H9 (cell line): ENCODE results near the gene RORC. TPM values are rescaled to one million over a fixed set of nuclear protein-coding genes. Genes with fewer than 3 reads are reported as not detected.

ENCODE experiments used
- DNase-seq: peaks from one replicate; pipeline ENCODE4 v3.0.0-alpha.2; 2017
- H2AFZ ChIP-seq: one replicate; pipeline ENCODE4 v1.6.1; 2013; ENCODE audit warnings: mild to moderate bottlenecking, low read length, control low read depth, moderate library complexity
- H2AK5ac ChIP-seq: 2 replicates; pipeline ENCODE4 v1.6.1; 2013; ENCODE audit warnings: low read length, control low read depth, mixed read lengths; ENCODE audit not compliant: insufficient read length
- H2BK120ac ChIP-seq: one replicate; pipeline ENCODE4 v1.6.1; 2013; ENCODE audit warnings: low read depth, mild to moderate bottlenecking, low read length, control low read depth, inconsistent platforms; ENCODE audit not compliant: poor library complexity, severe bottlenecking
- H2BK12ac ChIP-seq: 2 replicates; pipeline ENCODE4 v1.6.1; 2013; ENCODE audit warnings: low read length, control low read depth, mixed read lengths, low read depth; ENCODE audit not compliant: insufficient read length
- H2BK15ac ChIP-seq: 2 replicates; pipeline ENCODE4 v1.6.1; 2013; ENCODE audit warnings: low read depth, low read length, control low read depth
- H2BK20ac ChIP-seq: one replicate; pipeline ENCODE4 v1.6.1; 2013; ENCODE audit warnings: low read depth, mild to moderate bottlenecking, low read length, control low read depth, inconsistent platforms; ENCODE audit not compliant: poor library complexity, severe bottlenecking
- H2BK5ac ChIP-seq: 2 replicates; pipeline ENCODE4 v1.6.1; 2013; ENCODE audit warnings: low read length, control low read depth, mixed read lengths; ENCODE audit not compliant: insufficient read length
- H3K14ac ChIP-seq: 2 replicates; pipeline ENCODE4 v1.6.1; 2013; ENCODE audit warnings: low read length, control low read depth; ENCODE audit not compliant: insufficient read depth
- H3K18ac ChIP-seq: 2 replicates; pipeline ENCODE4 v1.6.1; 2013; ENCODE audit warnings: low read depth, mild to moderate bottlenecking, mixed read lengths, low read length, control low read depth; ENCODE audit not compliant: insufficient read length
- H3K23ac ChIP-seq: 2 replicates; pipeline ENCODE4 v1.6.1; 2013; ENCODE audit warnings: low read length, control low read depth, mixed read lengths, low read depth; ENCODE audit not compliant: insufficient read length
- H3K23me2 ChIP-seq: 2 replicates; pipeline ENCODE4 v1.6.1; 2013; ENCODE audit warnings: low read depth, mild to moderate bottlenecking, mixed read lengths, low read length, control low read depth; ENCODE audit not compliant: insufficient read length, poor library complexity, severe bottlenecking
- H3K27ac ChIP-seq: 2 replicates; pipeline ENCODE4 v1.5.1; 2013; ENCODE audit warnings: low read length, control low read depth, mixed read lengths, low read depth; ENCODE audit not compliant: insufficient read length
- H3K27me3 ChIP-seq: 2 replicates; pipeline ENCODE4 v1.6.1; 2013; ENCODE audit warnings: low read length, control low read depth, inconsistent platforms; ENCODE audit not compliant: insufficient read depth
- H3K4ac ChIP-seq: 2 replicates; pipeline ENCODE4 v1.6.1; 2013; ENCODE audit warnings: low read depth, mild to moderate bottlenecking, control low read depth, inconsistent platforms, low read length, moderate library complexity
- H3K4me1 ChIP-seq: 2 replicates; pipeline ENCODE4 v1.6.1; 2013; ENCODE audit warnings: low read length, control low read depth, inconsistent platforms; ENCODE audit not compliant: insufficient read depth
- H3K4me2 ChIP-seq: 2 replicates; pipeline ENCODE4 v1.6.1; 2013; ENCODE audit warnings: low read length, control low read depth, mixed read lengths; ENCODE audit not compliant: insufficient read length, insufficient read depth
- H3K56ac ChIP-seq: 2 replicates; pipeline ENCODE4 v1.6.1; 2013; ENCODE audit warnings: low read depth, mild to moderate bottlenecking, mixed read lengths, low read length, control low read depth; ENCODE audit not compliant: insufficient read length
- H3K79me1 ChIP-seq: 2 replicates; pipeline ENCODE4 v1.6.1; 2013; ENCODE audit warnings: low read depth, mild to moderate bottlenecking, moderate library complexity, low read length, control low read depth, inconsistent platforms; ENCODE audit not compliant: insufficient read depth, poor library complexity, severe bottlenecking
- H3K79me2 ChIP-seq: 2 replicates; pipeline ENCODE4 v1.6.1; 2013; ENCODE audit warnings: low read length, control low read depth, inconsistent platforms; ENCODE audit not compliant: insufficient read depth
- H3K9ac ChIP-seq: 2 replicates; pipeline ENCODE4 v1.6.1; 2013; ENCODE audit warnings: low read length, control low read depth, mixed read lengths; ENCODE audit not compliant: insufficient read length; ENCODE audit errors: extremely low read depth
- H3K9me3 ChIP-seq: one replicate; pipeline ENCODE4 v1.6.1; 2013; ENCODE audit warnings: low read depth, low read length, inconsistent platforms; ENCODE audit not compliant: control insufficient read depth
- H3T11ph ChIP-seq: one replicate; pipeline ENCODE4 v1.6.1; 2013; ENCODE audit warnings: mild to moderate bottlenecking, low read length, control low read depth, inconsistent platforms
- H4K20me1 ChIP-seq: one replicate; pipeline ENCODE4 v1.6.1; 2013; ENCODE audit not compliant: control insufficient read depth, insufficient read length, insufficient read depth
- H4K5ac ChIP-seq: 2 replicates; pipeline ENCODE4 v1.6.1; 2013; ENCODE audit warnings: low read depth, mild to moderate bottlenecking, mixed read lengths, low read length, control low read depth; ENCODE audit not compliant: insufficient read length
- H4K8ac ChIP-seq: replicated peaks from 2 replicates; pipeline ENCODE4 v1.6.1; 2013; ENCODE audit warnings: low read length, control low read depth, mixed read lengths, low read depth; ENCODE audit not compliant: insufficient read length
- H4K91ac ChIP-seq: 2 replicates; pipeline ENCODE4 v1.6.1; 2013; ENCODE audit warnings: low read depth, mild to moderate bottlenecking, moderate library complexity, mixed read lengths, low read length, control low read depth; ENCODE audit not compliant: insufficient read length
- H3K27ac Mint-ChIP-seq, 3 experiments: 2 replicates in 2 of 3; 3 replicates in 1 of 3; pipeline ENCODE4 v1.8.0; 2020 to 2021; ENCODE audit warnings: mixed read lengths in 3 of 3, mild to moderate bottlenecking in 1 of 3, moderate library complexity in 1 of 3
- H3K27me3 Mint-ChIP-seq: 2 replicates; pipeline ENCODE4 v1.8.0; 2021; ENCODE audit warnings: low read depth, mild to moderate bottlenecking, moderate library complexity, mixed read lengths
- H3K36me3 Mint-ChIP-seq, 3 experiments: 2 replicates in 2 of 3; 3 replicates in 1 of 3; pipeline ENCODE4 v1.8.0; 2020 to 2021; ENCODE audit warnings: low read depth in 3 of 3, mixed read lengths in 3 of 3; ENCODE audit not compliant: insufficient read depth in 1 of 3
- H3K4me1 Mint-ChIP-seq, 2 experiments: 2 replicates each; pipeline ENCODE4 v1.8.0; 2020; ENCODE audit warnings: mixed read lengths in 2 of 2
- H3K4me3 Mint-ChIP-seq, 2 experiments: 2 replicates in 1 of 2; 3 replicates in 1 of 2; pipeline ENCODE4 v1.8.0; 2020 to 2021; ENCODE audit warnings: mild to moderate bottlenecking in 2 of 2, mixed read lengths in 2 of 2, moderate library complexity in 1 of 2
- H3K9me3 Mint-ChIP-seq, 2 experiments: 2 replicates in 1 of 2; 3 replicates in 1 of 2; pipeline ENCODE4 v1.8.0; 2020; ENCODE audit warnings: mild to moderate bottlenecking in 2 of 2, mixed read lengths in 2 of 2, moderate library complexity in 1 of 2
- CTCF ChIP-seq: fragments of 200-600 bp; sonication (generic); conservative IDR thresholded peaks from 3 replicates; pipeline ENCODE4 v1.8.0; 2021; ENCODE audit warnings: antibody characterized with exemption, mild to moderate bottlenecking
- WGBS: extraction: QIAGEN DNeasy Blood & Tissue Kit; methylation state at CpG from one replicate; pipeline ENCODE4 v1.1.7; 2013; ENCODE audit warnings: missing lambda C conversion rate, low lambda C conversion rate, mixed read lengths; ENCODE audit not compliant: insufficient read length; ENCODE audit errors: extremely low coverage; 5-methylcytosine and 5-hydroxymethylcytosine counted together
- total RNA-seq: library from RNA; stranded (reverse); gene quantifications from 2 replicates; pipeline ENCODE4 v1.2.1, GENCODE V29; 2021

RORC gene
- total RNA-seq, 1 experiment from 2014 or later: 0.52 TPM

GRCh38 chr1:151763990-151764389, 67.6 kb downstream of the RORC start:
- Histone ChIP-seq H3K4ac (no peak overlapping the region), H3K14ac (no peak overlapping the region), H3K18ac (no peak overlapping the region), H4K5ac (no peak overlapping the region), H2BK5ac (no peak overlapping the region), H4K8ac (no peak overlapping the region), H2AK5ac (no peak overlapping the region), H2AFZ (no peak overlapping the region), H2BK120ac (no peak overlapping the region), H3K27me3 (no peaks in the 10 kb centered on the region), H3K79me1 (no peaks in the 10 kb centered on the region), H3K79me2 (no peaks in the 10 kb centered on the region), H4K20me1 (no peaks in the 10 kb centered on the region), H2BK12ac (no peak overlapping the region), H3T11ph (no peak overlapping the region), H3K9ac (peak overlapping the region; percentile 89), H3K4me1 (no peaks in the 10 kb centered on the region; the same call in none of the 2 replicates), H3K4me2 (peak overlapping the region; percentile 77), H2BK20ac (no peak overlapping the region), H2BK15ac (no peak overlapping the region), H3K9me3 (no peaks in the 10 kb centered on the region), H3K23ac (no peak overlapping the region), H3K23me2 (peaks cover 9% of the 10 kb centered on the region), H4K91ac (no peak overlapping the region), H3K56ac (no peak overlapping the region), H3K27ac (no peak overlapping the region)
- peak overlapping the region in 2 of 3 experiments; percentile 90; a peak in 5 of 7 replicates for H3K27ac Mint-ChIP-seq
- no peaks in the 10 kb centered on the region for H3K9me3 Mint-ChIP-seq
- H3K4me3 Mint-ChIP-seq: peak overlapping the region; percentile 77 to 95
- peaks cover 9 to 12% of the 10 kb centered on the region in 2 experiments for H3K4me1 Mint-ChIP-seq
- DNase-seq: no peak
- 100% methylated on average over 2 of the region's 10 CpGs for WGBS
- TF ChIP-seq CTCF: no peak
- H3K27me3 Mint-ChIP-seq: no peaks in the 10 kb centered on the region; the same call in 1 of the 2 replicates
- peaks cover 22 to 33% (median 32%) of the 10 kb centered on the region in 3 experiments; a peak in 6 of 7 replicates for H3K36me3 Mint-ChIP-seq
